Activated B cell treated with CpG ODN at 0.5 μM for 24 hours (primary cell): ENCODE data around the gene TXNRD2. TPM values are rescaled to one million over a fixed set of nuclear protein-coding genes. Genes with fewer than 3 reads are reported as not detected.

Source experiments
- ATAC-seq: fragments of 200-7000 bp; cut with Tn5 transposase; one replicate; pipeline ENCODE4 v1.10.0; 2021; ENCODE audit warnings: low read depth, mild to moderate bottlenecking, moderate library complexity
- CTCF ChIA-PET: fragments of 350-600 bp; sonication (Branson Sonifier 250); formaldehyde crosslinking; loops from one replicate; lab custom pipeline; 2021; ENCODE audit warnings: antibody characterized with exemption; lab: Charles Lee
- POLR2A ChIA-PET: fragments of 350-600 bp; sonication (Branson Sonifier 250); formaldehyde crosslinking; loops from one replicate; lab custom pipeline; 2021; ENCODE audit warnings: antibody characterized with exemption; lab: Charles Lee
- DNase-seq: peaks from one replicate; pipeline ENCODE4 v3.0.0; 2022
- H3K27ac Mint-ChIP-seq: one replicate; pipeline ENCODE4 v1.8.0; 2020; ENCODE audit warnings: mixed read lengths
- H3K27me3 Mint-ChIP-seq: one replicate; pipeline ENCODE4 v1.8.0; 2021; ENCODE audit warnings: mixed read lengths
- H3K36me3 Mint-ChIP-seq: one replicate; pipeline ENCODE4 v1.8.0; 2021; ENCODE audit warnings: low read depth, mixed read lengths
- H3K4me1 Mint-ChIP-seq: one replicate; pipeline ENCODE4 v1.8.0; 2021; ENCODE audit warnings: mixed read lengths
- H3K4me3 Mint-ChIP-seq: one replicate; pipeline ENCODE4 v1.8.0; 2020; ENCODE audit warnings: mild to moderate bottlenecking, mixed read lengths
- H3K9me3 Mint-ChIP-seq: one replicate; pipeline ENCODE4 v1.8.0; 2020; ENCODE audit warnings: mixed read lengths
- CTCF ChIP-seq: fragments of 200-600 bp; IDR thresholded peaks from one replicate; pipeline ENCODE4 v1.8.0; 2022; ENCODE audit warnings: antibody characterized with exemption, mild to moderate bottlenecking
- intact Hi-C: fragments of 100-400 bp; cut with micrococcal nuclease; formaldehyde crosslinking; loops from one replicate; pipeline ENCODE4 v1.15.1; 2024
- total RNA-seq: library from RNA; stranded (reverse); gene quantifications from 2 replicates; pipeline ENCODE4 v1.2.3, GENCODE V29; 2022

The TXNRD2 gene
- 24.4 and 31.2 TPM in 2 replicates for total RNA-seq

DNA sequence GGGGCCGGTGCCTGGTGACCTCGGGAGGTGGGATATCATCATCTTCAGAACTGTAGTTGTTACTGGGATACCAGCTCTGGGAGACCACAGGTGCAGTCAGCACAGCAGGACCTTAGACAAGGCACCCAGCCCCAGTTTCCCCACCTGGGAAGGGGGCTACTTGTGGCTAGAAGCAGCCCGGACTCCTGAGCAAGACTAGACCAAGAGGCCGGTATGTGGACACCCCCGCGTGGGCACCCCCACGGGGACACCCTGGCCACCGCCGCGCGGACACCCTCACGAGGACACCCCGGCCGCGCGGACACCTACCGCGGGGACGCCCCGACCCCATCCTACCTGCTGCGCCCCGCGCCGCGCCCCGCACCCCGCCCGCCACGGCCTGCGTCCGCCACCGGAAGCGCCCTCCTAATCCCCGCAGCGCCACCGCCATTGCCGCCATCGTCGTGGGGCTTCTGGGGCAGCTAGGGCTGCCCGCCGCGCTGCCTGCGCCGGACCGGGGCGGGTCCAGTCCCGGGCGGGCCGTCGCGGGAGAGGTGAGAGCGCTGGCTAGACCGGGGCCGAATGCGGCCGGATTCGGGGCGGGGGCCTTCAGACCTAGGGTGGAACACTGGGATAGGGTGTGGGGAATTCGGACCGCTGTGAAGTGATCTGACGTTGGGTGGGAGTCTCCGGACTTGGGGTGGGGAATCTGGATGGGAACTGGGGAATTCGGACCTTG is at the start of gene TXNRD2, which contains the start of gene COMT:
TXNRD2 (minus strand) TSS at position 454 of the 718 bp plus-strand sequence; CDS start at position 439, 15 bp downstream.
COMT (plus strand) TSS at position 408 of the 718 bp plus-strand sequence. CDS start 20,755 bp downstream, outside the sequence.
- peak within 1 kb of the TSS; percentile 94 for H3K27ac Mint-ChIP-seq
- no peaks in the 10 kb centered on the region for H3K27me3 Mint-ChIP-seq
- POLR2A ChIA-PET: interaction anchor here (1.0 to 1.9 kb wide), 4 partner anchors 9 to 175 kb away, joined by 3 to 9 read pairs (median 4); partner anchors contain the start of genes TANGO2 and TRMT2A
- peak within 1 kb of the TSS; percentile 94 for H3K4me3 Mint-ChIP-seq
- DNase-seq (peak; percentile 76), ATAC-seq (peak; percentile 85)
- intact Hi-C loops: loop anchor here (1.0 to 2.0 kb wide), 3 partner anchors 75 to 176 kb away; partner anchors contain the start of genes ARVCF, GNB1L, RTL10 and TRMT2A
- peaks cover 2% of the 10 kb centered on the region for H3K9me3 Mint-ChIP-seq
- CTCF ChIA-PET: interaction anchor here (0.5 to 2.5 kb wide), 3 partner anchors 12 to 211 kb away, joined by 3 to 10 read pairs (median 3); no protein-coding TSS in a partner anchor
- H3K4me1 Mint-ChIP-seq: peaks cover 46% of the 10 kb centered on the region
- peaks cover 21% of the 10 kb centered on the region for H3K36me3 Mint-ChIP-seq
- no peak for TF ChIP-seq CTCF

DNA sequence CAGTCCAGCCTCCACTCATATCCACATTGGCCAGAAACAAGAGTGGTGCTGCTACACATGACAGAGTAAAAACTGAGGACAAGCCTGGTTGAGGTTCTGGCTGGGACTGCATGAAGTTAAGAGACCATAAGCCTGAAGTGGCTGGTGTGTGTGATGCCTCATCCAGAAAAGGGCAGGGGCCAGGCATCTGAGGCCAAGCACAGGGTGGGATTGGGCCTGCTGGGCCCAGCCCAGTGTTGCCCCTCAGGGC is 49.7 kb upstream of the TXNRD2 start:
- POLR2A ChIA-PET: no interaction called here
- no peak for TF ChIP-seq CTCF
- Mint-ChIP-seq H3K4me3 (no peak overlapping the region), H3K36me3 (no peaks in the 10 kb centered on the region), H3K4me1 (peaks cover 6% of the 10 kb centered on the region), H3K27ac (no peak overlapping the region), H3K9me3 (no peaks in the 10 kb centered on the region), H3K27me3 (no peaks in the 10 kb centered on the region)
- ATAC-seq (no peak), DNase-seq (no peak)
- intact Hi-C loops: no loop called here
- CTCF ChIA-PET: no interaction called here

DNA sequence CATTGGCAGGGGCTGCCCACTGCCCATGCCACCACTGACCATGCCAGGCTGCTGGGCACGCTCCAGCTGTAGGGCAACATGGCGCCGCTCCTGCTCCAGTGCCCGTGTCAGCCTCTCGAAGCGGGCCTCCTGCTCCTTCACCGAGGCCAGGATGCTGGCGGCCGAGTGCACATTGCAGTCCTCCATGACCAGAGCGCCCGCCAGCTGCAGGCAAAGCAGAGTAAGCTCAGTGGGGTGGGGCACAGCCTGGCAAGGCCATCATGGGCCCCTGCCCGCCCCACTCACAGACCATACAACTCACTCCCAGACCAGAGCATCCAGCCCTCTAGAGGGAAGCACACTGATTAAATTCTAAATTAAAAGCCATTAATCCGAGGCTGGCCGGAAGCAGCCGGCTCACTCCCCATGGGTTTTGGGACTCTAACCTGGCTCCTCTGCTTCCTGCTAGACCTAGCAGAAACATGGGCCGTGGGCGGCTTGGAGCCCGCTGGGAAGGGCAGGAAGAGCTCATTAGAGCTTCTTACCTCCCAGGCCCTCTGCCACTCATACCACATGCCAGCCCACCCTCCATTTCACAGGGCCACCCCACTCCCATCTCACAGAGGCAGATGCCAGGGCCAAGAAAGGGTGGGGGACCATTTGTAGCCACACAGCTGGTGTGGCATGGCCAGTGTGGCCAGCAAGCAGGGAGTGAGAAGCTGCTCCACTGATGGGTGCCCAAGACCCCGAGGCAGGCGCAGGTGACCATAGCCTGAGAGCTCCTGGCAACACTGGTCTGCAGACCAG is 49.2 kb upstream of the TXNRD2 start:
- POLR2A ChIA-PET: no interaction called here
- CTCF ChIA-PET: no interaction called here
- H3K4me1 Mint-ChIP-seq: peaks cover 8% of the 10 kb centered on the region

DNA sequence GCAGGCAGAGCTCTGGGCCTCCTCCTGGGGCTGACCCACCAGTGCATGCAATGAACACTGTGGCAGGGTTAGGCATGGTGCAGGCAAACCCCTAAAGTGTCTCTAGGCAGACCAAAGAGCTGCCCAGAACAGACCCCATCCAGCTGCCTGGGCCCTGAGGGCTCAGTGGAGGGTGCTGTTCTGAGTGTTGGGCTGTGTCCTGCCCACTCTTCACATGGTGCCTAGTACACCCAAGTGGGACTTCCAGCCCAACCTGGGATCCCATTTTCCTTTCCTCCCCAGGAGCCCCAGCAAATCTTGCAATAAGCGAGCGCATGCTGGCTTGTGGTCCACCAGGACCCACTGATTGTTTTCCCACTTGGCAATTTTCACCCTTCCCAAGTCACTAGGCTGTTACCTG is 48.6 kb upstream of the TXNRD2 start:
- Mint-ChIP-seq H3K4me1 (peaks cover 8% of the 10 kb centered on the region), H3K36me3 (no peaks in the 10 kb centered on the region), H3K9me3 (no peaks in the 10 kb centered on the region), H3K4me3 (no peak overlapping the region), H3K27me3 (no peaks in the 10 kb centered on the region), H3K27ac (no peak overlapping the region)
- ATAC-seq (no peak), DNase-seq (no peak)
- TF ChIP-seq CTCF: no peak
- intact Hi-C loops: no loop called here
- ChIA-PET CTCF (no interaction called here), POLR2A (no interaction called here)

More for the DNA sequence above, 49.2 kb upstream of the TXNRD2 start:
- DNase-seq: no peak
- no peaks in the 10 kb centered on the region for H3K9me3 Mint-ChIP-seq
- no peaks in the 10 kb centered on the region for H3K27me3 Mint-ChIP-seq
- H3K27ac Mint-ChIP-seq: no peak overlapping the region
- H3K4me3 Mint-ChIP-seq: no peak overlapping the region
- no peak for ATAC-seq
- no peak for TF ChIP-seq CTCF
- H3K36me3 Mint-ChIP-seq: no peaks in the 10 kb centered on the region
- intact Hi-C loops: no loop called here

GRCh38 chr22:19989725-19990067 is 48.1 kb upstream of the TXNRD2 start:
- no peak overlapping the region for H3K27ac Mint-ChIP-seq
- DNase-seq (no peak), ATAC-seq (no peak)
- TF ChIP-seq CTCF: no peak
- H3K4me1 Mint-ChIP-seq: peaks cover 8% of the 10 kb centered on the region
- intact Hi-C loops: no loop called here
- ChIA-PET POLR2A (no interaction called here), CTCF (no interaction called here)
- peaks cover 2% of the 10 kb centered on the region for H3K27me3 Mint-ChIP-seq
- H3K9me3 Mint-ChIP-seq: no peaks in the 10 kb centered on the region
- no peak overlapping the region for H3K4me3 Mint-ChIP-seq
- no peaks in the 10 kb centered on the region for H3K36me3 Mint-ChIP-seq
